GM18909 (cell line): ENCODE data around the gene CYB5R2.

Experiments used
- ATAC-seq: cut with Tn5 transposase; IDR thresholded peaks from one replicate; pipeline ENCODE4 v1.9.1; 2021; ENCODE audit warnings: mild to moderate bottlenecking; ENCODE audit not compliant: unreplicated experiment, poor library complexity

Gene CYB5R2

GRCh38 chr11:7672960-7673723 lies at the start of gene CYB5R2:
CYB5R2 (minus strand) TSS chr11:7673500; CDS start chr11:7672825, 675 bp downstream.
- no peak for ATAC-seq

- no peak for ATAC-seq
Observed at GRCh38 chr11:7714786-7715185, 41.5 kb upstream of the CYB5R2 start.

- no peak for ATAC-seq
Observed at GRCh38 chr11:7706377-7706776, 33.1 kb upstream of the CYB5R2 start, which contains the start of gene OVCH2. OVCH2 (minus strand) TSS chr11:7706477; CDS start chr11:7706394, 83 bp downstream.

GRCh38 chr11:7703740-7704139 lies 30.4 kb upstream of the CYB5R2 start:
- ATAC-seq, result no peak

GRCh38 chr11:7696424-7696823 lies 23.1 kb upstream of the CYB5R2 start:
- no peak for ATAC-seq

GRCh38 chr11:7694235-7694634 lies 20.9 kb upstream of the CYB5R2 start:
- no peak for ATAC-seq

- ATAC-seq, result no peak
Observed at GRCh38 chr11:7692426-7692825, 19.1 kb upstream of the CYB5R2 start.

- ATAC-seq, result no peak
Observed at GRCh38 chr11:7691759-7692350, 18.6 kb upstream of the CYB5R2 start.

- no peak for ATAC-seq
Observed at GRCh38 chr11:7690648-7691047, 17.3 kb upstream of the CYB5R2 start.

- ATAC-seq, result no peak
Observed at GRCh38 chr11:7689239-7689638, 15.9 kb upstream of the CYB5R2 start.

GRCh38 chr11:7688238-7688826 lies 15.0 kb upstream of the CYB5R2 start:
- peak; percentile 68 for ATAC-seq

GRCh38 chr11:7687386-7687785 lies 14.1 kb upstream of the CYB5R2 start:
- no peak for ATAC-seq

- no peak for ATAC-seq
Observed at GRCh38 chr11:7686761-7687160, 13.5 kb upstream of the CYB5R2 start.

GRCh38 chr11:7683571-7683970 lies 10.3 kb upstream of the CYB5R2 start:
- ATAC-seq, result no peak

- no peak for ATAC-seq
Observed at GRCh38 chr11:7677796-7678201, 4.5 kb upstream of the CYB5R2 start.

GRCh38 chr11:7677071-7677470 lies 3.8 kb upstream of the CYB5R2 start:
- no peak for ATAC-seq

- no peak for ATAC-seq
Observed at GRCh38 chr11:7675631-7676030, 2.3 kb upstream of the CYB5R2 start.

- no peak for ATAC-seq
Observed at GRCh38 chr11:7673724-7674434, 579 bp upstream of the CYB5R2 start.

GRCh38 chr11:7672276-7672959 lies 882 bp downstream of the CYB5R2 start:
- no peak for ATAC-seq
